ENCODE results near the gene ACTRT2.

The ACTRT2 gene

DNA sequence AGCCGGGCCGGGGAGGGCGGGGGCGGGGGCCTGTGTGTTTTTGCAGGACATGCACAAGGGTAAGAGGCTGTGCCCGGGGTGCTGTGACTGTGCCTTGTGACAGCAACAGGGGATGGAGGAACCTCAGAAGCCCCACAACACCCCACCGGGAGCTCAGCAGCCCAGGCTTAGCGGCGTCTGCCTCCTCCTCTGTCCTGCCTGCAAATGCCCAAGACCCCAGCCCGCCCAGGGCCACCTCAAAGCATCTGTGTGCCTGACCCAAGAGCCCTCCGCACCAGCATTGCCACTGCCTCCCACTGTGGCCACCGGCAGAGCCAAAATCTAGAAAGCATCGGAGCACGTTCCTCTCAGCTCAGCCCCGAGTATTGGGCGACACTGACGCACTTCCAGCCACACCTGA is 2.7 kb upstream of the ACTRT2 start:
- DNase-seq: no peak

- DNase-seq: no peak
These were observed 2.2 kb upstream of the ACTRT2 start for GRCh38 chr1:3019007-3019515.

- DNase-seq: no peak
These were observed 1.7 kb upstream of the ACTRT2 start for GRCh38 chr1:3019516-3020051.

GRCh38 chr1:3020263-3020909 is 881 bp upstream of the ACTRT2 start:
- DNase-seq: no peak

GRCh38 chr1:3021801-3022401 is 634 bp downstream of the ACTRT2 start:
- no peak for DNase-seq

DNA sequence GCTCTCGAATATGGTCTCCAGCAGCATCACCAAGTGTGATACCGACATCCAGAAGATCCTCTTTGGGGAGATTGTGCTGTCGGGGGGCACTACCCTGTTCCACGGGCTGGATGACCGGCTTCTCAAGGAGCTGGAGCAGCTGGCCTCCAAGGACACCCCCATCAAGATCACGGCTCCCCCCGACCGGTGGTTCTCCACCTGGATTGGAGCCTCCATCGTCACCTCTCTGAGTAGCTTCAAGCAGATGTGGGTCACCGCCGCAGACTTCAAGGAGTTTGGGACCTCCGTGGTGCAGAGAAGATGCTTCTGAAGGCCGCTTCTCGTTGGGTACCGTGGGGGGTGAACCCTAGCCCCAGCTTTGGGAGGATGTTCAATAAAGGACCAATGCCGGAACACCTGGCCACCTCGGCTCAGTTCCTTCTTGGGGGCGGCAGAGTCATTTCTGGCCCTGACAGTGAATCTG is 1.3 kb downstream of the ACTRT2 start:
- DNase-seq: no peak

GRCh38 chr1:3022976-3023375 is 1.7 kb downstream of the ACTRT2 start:
- no peak for DNase-seq

DNA sequence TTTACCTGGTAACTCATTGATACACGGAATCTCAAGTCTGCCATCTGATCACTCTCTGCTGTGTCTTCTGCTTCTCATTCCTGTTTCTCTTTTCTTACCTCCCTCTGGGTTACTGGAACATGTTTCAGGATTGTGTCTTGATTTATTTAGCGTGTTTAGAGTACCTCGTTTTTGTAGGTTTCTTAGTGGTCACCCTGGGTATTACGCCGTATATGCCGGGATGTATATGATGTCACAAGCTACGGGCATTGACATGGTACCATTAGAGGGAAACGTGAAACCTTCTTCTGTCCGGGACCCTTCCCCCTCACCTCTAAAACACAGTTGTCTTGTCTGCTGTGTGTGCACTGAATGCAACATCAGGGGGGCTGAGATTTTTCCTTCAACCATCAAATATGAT is 2.8 kb downstream of the ACTRT2 start:
- DNase-seq: no peak

- no peak for DNase-seq
These were observed 3.3 kb downstream of the ACTRT2 start for GRCh38 chr1:3024588-3024987.

DNA sequence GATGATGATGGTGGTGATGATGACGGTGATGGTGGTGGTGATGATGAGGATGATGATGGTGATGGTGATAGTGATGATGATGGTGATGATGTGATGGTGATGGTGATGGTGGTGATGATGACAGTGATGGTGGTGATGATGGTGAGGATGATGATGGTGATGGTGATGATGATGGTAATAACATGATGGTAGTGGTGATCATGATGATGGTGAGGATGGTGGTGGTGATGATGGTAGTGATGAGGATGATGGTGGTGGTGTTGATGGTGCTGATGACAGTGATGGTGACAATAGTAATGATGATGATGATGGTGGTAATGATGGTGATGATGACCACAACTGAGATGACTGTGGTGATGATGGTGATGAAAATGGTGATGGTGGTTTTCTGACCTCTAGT is 4.9 kb downstream of the ACTRT2 start:
- DNase-seq: no peak

DNA sequence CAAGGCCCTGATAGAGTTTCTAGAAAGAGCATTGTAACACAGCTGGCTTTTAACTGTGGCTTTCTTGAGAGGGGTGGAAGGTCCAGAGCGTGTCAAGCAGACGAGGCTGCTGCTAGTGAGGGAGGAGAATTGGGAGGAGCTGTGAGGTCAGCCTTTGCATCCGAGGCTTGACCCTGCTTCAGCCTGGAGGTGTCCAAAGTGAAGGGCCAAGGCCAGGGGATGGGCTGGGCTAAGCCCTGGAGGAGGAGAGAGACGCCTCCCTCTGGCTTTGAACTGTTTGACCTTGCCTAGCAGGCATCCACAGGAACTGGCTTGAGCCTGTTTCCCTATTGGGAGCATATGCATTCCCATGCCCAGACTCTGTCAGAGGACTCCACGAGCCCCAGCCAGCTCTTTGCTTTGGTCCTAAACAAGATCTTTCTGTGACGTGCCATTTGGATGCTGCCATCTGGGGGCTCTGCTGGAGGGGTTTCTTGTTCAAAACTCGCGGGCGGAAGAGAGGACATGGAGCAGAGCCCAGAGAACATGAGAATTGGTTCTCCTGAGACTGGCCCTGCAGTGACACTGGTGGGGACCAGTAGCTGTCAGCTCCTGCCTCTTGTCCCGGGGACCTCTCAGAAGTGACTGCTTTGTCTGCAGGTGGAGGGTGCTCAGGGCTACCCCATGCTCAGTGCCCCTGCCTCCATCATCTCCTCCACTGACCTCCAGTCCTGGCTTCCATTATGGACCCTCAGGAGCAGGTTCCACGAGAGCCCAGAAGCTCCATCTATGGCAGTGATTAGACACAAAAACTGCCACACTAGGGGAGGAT is 5.5 kb downstream of the ACTRT2 start:
- DNase-seq: no peak

DNA sequence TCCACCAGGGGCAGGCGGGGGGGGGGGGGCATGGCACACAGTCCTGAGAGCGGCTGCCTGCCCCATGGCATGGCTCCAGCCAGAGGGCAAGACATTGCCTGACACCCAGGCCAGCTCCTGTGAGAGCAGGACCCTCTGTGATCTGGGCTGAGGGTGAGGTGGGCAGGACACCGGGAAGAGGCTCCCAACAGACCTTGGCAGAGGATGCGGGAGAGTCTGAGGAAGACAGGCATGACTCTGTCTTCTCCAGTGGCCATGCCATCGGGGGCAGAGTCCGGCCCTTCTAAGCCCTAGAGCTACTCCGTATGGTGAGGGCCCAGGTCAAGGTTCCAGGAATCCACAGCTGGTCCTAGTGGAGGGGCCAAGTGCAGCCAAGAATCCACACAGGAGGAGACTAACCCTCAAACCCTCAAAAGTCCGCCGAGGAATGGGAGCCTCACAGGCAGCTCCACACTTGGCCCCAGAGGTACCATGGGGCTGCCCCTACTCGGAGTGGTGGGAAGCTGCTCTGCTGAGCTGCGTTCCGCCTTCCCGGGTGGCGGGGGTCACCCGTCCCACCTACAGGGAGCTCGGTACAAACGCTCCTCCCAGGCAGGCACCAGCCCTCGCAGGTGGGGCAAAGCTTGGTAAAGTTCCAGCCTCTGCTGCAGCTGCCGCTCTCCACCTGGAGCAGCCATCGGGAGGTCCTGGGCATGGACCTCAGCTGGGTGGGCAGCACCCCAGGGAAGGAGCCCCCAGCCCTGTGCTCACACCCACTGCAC is 6.5 kb downstream of the ACTRT2 start:
- no peak for DNase-seq

DNA sequence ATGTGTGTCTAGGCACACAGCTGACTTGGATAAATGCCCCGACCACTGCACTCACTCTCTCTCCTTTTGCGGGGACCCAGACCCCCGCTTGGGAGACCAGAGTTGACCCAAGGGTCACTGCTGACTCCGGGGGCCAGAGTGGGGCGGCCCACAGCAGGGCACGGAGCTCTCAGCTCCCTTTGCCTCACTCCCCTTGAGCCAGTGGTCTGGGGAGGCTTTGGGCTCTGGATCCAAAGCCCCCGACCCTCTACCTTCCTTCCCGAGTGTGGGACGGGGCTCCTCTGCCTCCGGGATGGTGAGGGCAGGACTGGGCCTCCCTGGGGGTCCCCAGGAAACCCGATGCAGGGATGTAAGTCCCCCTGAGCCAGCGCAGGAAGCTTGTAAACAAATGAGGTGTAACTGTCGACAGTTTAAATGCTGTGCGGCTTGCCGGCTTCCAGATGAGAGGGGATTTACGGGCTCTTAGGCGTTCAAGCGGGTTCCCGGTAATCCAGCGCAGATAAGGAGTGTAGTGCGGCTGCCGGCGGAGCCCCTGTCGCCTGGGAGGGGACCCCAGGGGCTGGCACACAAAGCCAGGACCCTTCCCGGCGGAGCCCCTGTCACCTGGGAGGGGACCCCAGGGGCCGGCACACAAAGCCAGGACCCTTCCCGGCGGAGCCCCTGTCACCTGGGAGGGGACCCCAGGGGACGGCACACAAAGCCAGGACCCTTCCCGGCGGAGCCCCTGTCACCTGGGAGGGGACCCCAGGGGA is 7.4 kb downstream of the ACTRT2 start:
- no peak for DNase-seq

DNA sequence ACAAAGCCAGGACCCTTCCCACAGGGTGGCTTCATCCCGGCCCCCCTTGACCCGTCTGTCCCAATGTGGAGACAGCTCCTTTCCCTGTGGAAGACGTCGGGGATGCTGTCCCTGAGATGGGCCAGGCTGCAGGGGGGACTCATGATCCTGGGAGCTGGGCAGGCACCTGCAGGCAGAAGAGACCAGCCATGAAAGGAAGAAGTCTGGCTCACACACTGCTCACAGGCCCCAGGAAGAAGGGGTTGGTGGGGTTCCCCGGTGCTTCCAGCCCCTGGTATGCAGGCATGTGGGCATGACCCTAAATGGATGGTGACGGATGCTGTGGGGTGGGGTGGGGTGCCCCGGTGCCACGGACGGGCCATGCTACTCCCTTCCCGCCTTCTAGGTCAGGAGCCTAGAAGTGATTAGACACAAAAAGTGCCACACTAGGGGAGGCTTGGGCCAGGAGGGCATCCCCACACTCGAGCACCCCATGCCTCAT is 8.3 kb downstream of the ACTRT2 start:
- DNase-seq: no peak

- DNase-seq: no peak
These were observed 8.9 kb downstream of the ACTRT2 start for GRCh38 chr1:3029991-3030662.

GRCh38 chr1:3030663-3031381 is 9.6 kb downstream of the ACTRT2 start:
- DNase-seq: no peak

- no peak for DNase-seq
These were observed 10.3 kb downstream of the ACTRT2 start for GRCh38 chr1:3031401-3032221.

- no peak for DNase-seq
These were observed 11.2 kb downstream of the ACTRT2 start for GRCh38 chr1:3032371-3033039.
